ENCODE measurements around the gene DYDC1.

GRCh38 chr10:80344912-80345311 lies 11.6 kb downstream of the DYDC1 start:
- TF ChIP-seq CTCF (IDR thresholded peaks at IDR 0.05) (no peak), ZFX (IDR thresholded peaks at IDR 0.05; ENCODE audit: borderline replicate concordance) (no peak)

Measured in 22Rv1 (cell line).